Muscle layer of duodenum (tissue), 2 donors: ENCODE measurements around the gene LMO4.

Experiments used
- H3K27ac ChIP-seq: one replicate; pipeline ENCODE4 v1.7.0; 2013; ENCODE audit warnings: mild to moderate bottlenecking, low read length
- H3K27me3 ChIP-seq: one replicate; pipeline ENCODE4 v1.7.0; 2013; ENCODE audit warnings: low read depth, mild to moderate bottlenecking, control low read depth, low read length
- H3K36me3 ChIP-seq, 2 donors: one replicate each; pipeline ENCODE4 v1.7.0; 2013; ENCODE audit warnings: low read length in 2 of 2, control low read depth in 1 of 2, mild to moderate bottlenecking in 1 of 2; ENCODE audit not compliant: insufficient read depth in 2 of 2, control insufficient read depth in 1 of 2
- H3K4me1 ChIP-seq, 2 donors: one replicate each; pipeline ENCODE4 v1.7.0; 2013; ENCODE audit warnings: low read length in 2 of 2, mild to moderate bottlenecking in 2 of 2, control low read depth in 1 of 2, moderate library complexity in 1 of 2; ENCODE audit not compliant: insufficient read depth in 2 of 2, control insufficient read depth in 1 of 2
- H3K4me3 ChIP-seq, 2 donors: one replicate each; pipeline ENCODE4 v1.7.0; 2013; ENCODE audit warnings: low read length in 2 of 2, low read depth in 1 of 2, mild to moderate bottlenecking in 1 of 2
- H3K9me3 ChIP-seq, 2 donors: one replicate each; pipeline ENCODE4 v1.7.0; 2013; ENCODE audit warnings: low read length in 2 of 2, control low read depth in 1 of 2, mild to moderate bottlenecking in 1 of 2; ENCODE audit not compliant: control insufficient read depth in 1 of 2
- donor health status: healthy.

The LMO4 gene

DNA sequence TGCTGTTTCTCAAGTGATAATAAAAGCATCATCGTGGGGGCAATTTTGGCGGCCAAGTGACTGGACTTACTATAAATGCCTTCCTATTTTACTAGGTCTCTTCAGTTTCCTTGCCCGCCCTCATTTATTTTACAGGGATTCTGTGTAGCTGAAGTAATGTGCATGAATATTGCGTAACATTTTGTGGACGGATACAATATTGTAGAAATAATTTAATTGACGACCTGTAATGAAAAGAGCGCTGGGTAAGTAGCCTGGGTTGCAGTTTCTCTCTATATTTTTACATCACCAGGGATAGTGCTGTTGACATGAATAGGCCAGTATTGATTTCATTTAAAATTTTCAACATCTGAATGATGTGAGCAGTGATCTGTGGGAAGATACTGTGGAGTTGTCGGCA is 28.1 kb upstream of the LMO4 start:
- H3K27ac ChIP-seq = no peak overlapping the region
- H3K36me3 ChIP-seq = no peaks in the 10 kb centered on the region
- H3K9me3 ChIP-seq = no peaks in the 10 kb centered on the region
- no peaks in the 10 kb centered on the region for H3K27me3 ChIP-seq
- H3K4me1 ChIP-seq = no peaks in the 10 kb centered on the region
- H3K4me3 ChIP-seq = no peak overlapping the region

DNA sequence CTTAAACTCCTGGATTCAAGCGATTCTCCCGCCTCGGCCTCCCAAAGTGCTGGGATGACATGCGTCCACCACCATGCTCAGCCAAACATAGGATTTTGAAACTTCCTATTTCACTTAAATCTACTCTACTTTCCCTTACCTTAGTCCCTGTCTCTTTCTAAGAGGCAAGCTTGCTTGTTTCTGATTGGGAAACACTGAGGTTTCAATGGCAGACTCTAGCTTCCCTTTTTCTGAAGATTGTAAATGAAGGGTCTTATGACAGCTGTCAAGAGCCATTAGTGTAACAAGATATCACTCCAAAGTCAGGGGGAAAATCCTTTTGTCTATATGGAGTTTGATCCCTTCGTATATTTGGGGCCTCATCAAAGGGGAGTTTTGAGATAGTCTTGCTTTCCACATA is 23.5 kb upstream of the LMO4 start:
- no peaks in the 10 kb centered on the region for H3K4me1 ChIP-seq
- no peak overlapping the region for H3K4me3 ChIP-seq
- H3K36me3 ChIP-seq = no peaks in the 10 kb centered on the region
- no peaks in the 10 kb centered on the region for H3K9me3 ChIP-seq
- no peak overlapping the region for H3K27ac ChIP-seq
- H3K27me3 ChIP-seq = no peaks in the 10 kb centered on the region

DNA sequence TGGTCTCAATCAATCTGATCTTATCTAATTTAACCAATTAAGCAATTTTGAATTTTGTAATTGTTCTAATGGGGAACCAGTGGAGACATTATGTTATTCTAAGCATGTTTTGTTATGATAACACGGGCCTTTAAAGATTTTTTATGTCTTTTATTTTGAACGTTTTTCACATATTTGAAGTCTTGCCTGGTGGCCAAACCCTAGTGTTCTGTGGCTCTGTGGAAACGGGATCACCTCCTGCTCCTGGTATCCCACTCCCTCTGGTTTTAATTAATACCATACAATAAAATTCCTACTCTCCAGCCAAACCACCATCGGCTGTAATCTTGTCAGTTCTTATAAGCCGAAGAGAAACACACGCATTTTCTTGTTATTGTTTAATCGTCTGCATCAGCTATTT is 22.9 kb upstream of the LMO4 start:
- Histone ChIP-seq H3K27ac (no peak overlapping the region), H3K9me3 (no peaks in the 10 kb centered on the region), H3K4me1 (no peaks in the 10 kb centered on the region), H3K4me3 (no peak overlapping the region), H3K27me3 (no peaks in the 10 kb centered on the region), H3K36me3 (no peaks in the 10 kb centered on the region)

DNA sequence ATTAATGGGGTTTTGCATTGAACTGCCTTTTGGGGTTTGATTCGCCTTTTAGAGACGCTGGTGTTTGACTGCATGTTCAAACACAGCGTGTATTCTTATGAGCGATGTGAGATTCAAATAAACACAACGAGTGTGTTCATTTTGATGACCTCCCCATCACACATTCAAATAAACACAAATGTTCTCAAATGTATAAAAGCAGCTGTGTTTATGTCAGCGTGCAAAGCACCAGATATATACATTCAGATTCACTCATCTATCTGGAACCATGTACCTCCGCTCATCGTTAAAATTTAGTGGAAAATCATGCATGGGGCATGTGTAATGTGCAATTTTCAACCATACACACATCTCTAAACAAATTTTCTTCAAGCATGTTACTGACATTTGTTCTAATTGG is 21.4 kb upstream of the LMO4 start:
- no peaks in the 10 kb centered on the region for H3K9me3 ChIP-seq
- H3K4me1 ChIP-seq = no peaks in the 10 kb centered on the region
- no peaks in the 10 kb centered on the region for H3K36me3 ChIP-seq
- no peak overlapping the region for H3K27ac ChIP-seq
- no peak overlapping the region for H3K4me3 ChIP-seq
- no peaks in the 10 kb centered on the region for H3K27me3 ChIP-seq

DNA sequence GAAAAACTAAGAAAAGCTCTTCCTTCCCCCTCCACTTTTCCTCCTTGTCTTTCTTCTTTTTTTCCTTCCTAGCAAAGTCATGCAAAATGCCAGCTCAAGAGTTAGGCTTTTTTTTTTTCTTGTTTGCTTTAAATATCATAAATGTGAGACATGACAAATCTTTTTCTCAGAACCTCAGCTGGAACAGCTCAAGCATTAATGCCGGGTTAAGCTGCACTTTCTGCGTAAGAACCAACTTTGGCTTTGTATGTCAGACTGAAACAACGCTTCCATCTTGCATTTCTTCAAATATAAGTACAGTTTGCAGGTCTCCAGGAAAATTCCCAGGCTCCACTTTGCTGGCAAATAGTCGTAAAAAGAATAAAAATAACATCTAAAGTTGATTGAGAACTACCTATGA is 20.7 kb upstream of the LMO4 start:
- no peak overlapping the region for H3K27ac ChIP-seq
- H3K27me3 ChIP-seq = no peaks in the 10 kb centered on the region
- no peaks in the 10 kb centered on the region for H3K36me3 ChIP-seq
- no peak overlapping the region for H3K4me3 ChIP-seq
- H3K4me1 ChIP-seq = no peaks in the 10 kb centered on the region
- no peaks in the 10 kb centered on the region for H3K9me3 ChIP-seq

DNA sequence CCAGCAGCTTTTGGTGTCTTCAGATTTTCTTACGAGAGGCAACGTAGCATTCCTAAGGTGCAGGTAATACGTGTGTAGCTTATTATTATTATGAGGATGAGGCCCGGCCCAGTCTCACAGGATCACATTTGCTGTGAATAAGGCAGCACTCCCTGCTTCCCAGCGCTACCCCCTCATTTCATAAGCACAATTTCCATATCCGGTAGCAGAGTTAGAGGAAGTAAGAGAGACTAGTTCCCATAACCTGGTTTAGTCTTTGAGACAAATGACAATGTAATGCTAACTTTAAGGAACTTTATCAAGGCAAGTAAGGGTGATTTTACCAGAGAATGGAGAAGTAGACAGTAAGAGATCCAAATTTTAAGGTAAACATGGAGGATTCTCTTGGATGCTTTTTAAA is 14.6 kb upstream of the LMO4 start:
- no peaks in the 10 kb centered on the region for H3K27me3 ChIP-seq
- no peaks in the 10 kb centered on the region for H3K4me1 ChIP-seq
- H3K36me3 ChIP-seq = no peaks in the 10 kb centered on the region
- H3K9me3 ChIP-seq = no peaks in the 10 kb centered on the region
- H3K4me3 ChIP-seq = no peak overlapping the region
- H3K27ac ChIP-seq = no peak overlapping the region

DNA sequence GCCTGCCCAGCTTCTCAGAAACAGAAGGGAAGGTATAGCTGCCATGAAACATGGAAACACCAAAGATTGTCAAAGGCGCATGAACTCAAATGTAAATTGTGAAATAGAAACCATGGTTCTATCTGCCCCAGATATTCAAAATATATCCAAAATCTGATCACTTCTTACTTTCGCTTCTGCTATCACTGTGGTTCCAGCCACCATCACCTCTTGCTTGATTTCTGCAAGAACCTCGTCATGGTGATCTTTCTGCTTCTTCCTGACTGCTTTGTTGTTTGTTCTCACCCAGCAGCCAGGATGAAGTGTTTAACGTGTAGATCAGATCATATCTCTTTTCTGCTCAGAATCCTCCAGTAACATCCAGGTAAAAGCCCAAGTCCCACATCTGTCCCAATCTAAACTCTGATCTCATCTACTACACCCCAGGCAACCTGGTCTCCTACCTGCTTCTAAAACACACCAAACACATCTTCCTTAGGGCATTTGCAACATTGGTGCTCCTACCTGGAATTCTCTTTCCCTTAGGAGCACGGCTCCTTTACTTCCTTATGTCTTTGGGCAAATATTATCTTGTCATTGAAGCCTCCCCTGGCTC is 10.5 kb upstream of the LMO4 start:
- no peaks in the 10 kb centered on the region for H3K4me1 ChIP-seq
- H3K36me3 ChIP-seq = no peaks in the 10 kb centered on the region
- H3K27ac ChIP-seq = no peak overlapping the region
- H3K9me3 ChIP-seq = no peaks in the 10 kb centered on the region
- no peak overlapping the region for H3K4me3 ChIP-seq
- no peaks in the 10 kb centered on the region for H3K27me3 ChIP-seq

DNA sequence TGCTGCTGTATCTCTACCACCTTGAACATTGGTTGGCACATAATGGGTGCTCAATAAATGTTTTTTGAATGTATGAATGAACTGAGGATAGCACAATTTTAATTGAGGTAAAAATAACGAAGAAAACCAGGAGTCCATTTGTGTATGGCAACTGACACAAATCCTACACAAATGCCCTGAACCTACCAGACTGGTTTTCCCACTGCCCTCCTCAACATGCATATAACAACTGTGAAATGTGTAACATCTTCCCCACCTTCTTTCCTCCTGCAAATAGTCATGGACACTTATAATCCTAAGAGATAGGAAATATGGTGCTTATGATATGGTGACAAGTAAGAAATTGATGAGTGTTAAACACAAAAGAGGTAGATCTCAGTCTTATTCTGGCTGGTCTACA is 9.9 kb upstream of the LMO4 start:
- H3K27ac ChIP-seq = no peak overlapping the region
- no peaks in the 10 kb centered on the region for H3K27me3 ChIP-seq

DNA sequence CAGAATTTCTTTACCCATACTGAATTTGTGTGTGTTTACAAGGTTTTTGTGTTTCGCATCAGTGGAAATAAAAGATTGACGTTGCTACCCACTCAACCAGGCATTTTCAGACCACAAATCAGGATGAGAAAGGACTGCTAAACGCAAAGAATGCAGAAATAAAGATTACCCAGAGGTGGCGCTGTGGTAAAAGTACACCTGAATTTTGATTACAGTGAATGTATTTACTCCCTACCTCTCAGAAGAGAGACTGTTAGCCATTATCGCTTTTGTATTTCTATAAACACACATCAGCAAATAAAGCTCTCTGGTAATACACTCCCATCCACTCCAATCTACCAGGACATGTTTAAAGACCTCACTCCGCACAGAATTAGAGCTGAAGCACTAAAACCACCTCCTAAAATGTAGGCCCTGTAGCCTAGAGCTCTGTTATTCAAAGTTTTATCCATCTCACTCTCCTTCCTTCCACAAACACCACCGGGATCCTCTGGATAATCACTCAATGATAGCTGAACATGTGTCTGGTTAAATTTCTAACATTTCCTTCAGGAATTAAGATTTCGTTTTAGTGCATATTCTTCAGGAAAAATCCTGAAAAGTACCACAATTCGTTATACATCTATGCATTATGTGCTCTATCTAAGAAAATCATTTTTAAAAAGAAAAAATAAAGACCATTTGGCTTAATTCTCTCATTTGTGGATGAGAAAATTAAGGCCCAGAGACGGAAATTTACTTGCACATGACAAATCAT is 2.5 kb upstream of the LMO4 start:
- H3K9me3 ChIP-seq = no peaks in the 10 kb centered on the region
- peaks cover 0 to 5% of the 10 kb centered on the region in 2 donors for H3K4me1 ChIP-seq
- H3K36me3 ChIP-seq = peaks cover 0 to 6% of the 10 kb centered on the region in 2 donors
- H3K27me3 ChIP-seq = no peaks in the 10 kb centered on the region
- no peak overlapping the region for H3K27ac ChIP-seq
- no peak overlapping the region for H3K4me3 ChIP-seq

More for the DNA sequence above, 9.9 kb upstream of the LMO4 start:
- Histone ChIP-seq H3K9me3 (no peaks in the 10 kb centered on the region), H3K4me1 (no peaks in the 10 kb centered on the region), H3K4me3 (no peak overlapping the region), H3K36me3 (no peaks in the 10 kb centered on the region)

DNA sequence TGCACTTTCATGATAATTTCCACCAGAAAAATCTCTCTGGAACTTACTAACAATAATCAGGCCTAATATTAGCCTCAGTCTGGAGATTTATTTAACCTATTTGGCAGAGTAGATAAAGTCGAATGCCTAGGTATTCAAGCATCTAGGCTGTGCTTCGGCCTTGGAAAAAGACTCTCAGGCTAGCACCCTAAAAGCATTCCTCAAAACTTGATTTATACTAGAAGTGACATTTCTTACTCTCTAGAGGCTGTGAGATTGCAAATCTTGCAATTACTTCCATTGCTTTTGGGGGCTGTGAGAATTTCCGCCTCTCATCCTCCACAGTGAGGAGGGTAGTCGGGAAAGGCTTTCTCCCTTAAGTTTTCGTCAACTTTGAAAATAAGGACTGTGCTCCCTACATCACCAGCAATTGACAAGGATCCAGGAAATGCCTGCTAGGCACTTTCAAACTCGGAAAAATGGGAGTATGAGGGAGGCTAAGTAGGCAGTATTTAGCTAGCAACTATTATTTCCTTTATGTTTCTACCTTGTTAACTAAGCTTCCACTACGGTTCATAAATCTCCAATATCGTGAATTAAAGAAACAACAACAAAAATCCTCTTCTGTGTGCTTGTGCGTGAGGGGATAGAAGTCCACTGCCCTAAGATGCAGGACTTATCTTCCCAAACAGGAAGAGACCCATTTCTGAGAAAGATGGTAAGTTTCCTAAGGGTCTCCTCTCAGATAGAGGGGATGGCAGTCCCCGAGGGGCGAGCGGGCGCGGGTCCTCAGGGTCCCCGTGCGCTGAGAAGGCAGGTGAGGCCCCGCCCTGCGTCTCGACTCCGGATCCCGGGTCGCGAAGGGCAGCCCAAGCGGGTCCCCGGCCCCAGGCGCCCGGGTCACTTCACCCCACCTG is 1.1 kb upstream of the LMO4 start:
- Histone ChIP-seq H3K27ac (peak overlapping the region; percentile 89), H3K9me3 (no peaks in the 10 kb centered on the region), H3K36me3 (peaks cover 0 to 6% of the 10 kb centered on the region in 2 donors), H3K4me1 (peaks cover 6 to 11% of the 10 kb centered on the region in 2 donors), H3K4me3 (peak overlapping the region; percentile 64 to 79), H3K27me3 (no peaks in the 10 kb centered on the region)

DNA sequence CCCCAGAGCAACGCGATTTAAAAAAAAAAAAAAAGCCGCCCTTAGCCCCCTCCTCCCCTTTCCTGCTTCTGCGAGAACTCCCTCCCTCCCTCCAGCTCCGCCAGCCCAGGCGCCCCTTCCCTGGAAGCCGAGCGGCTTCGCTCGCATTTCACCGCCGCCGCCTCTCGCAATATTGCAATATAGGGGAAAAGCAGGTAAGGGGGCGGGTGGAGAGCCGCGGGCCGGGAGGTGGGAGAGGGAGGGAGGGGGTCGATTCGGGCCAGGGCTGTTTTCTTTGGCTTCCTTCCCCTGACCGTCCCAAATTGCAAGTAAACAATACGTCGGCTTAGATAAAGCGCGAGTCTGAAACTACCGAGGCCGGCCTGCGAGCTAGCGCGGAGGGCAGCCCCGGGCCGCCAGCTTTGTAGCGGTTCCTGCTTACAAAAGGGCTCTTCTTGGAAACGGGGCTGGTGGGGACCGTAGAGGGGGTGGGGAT is 408 bp downstream of the LMO4 start:
- no peaks in the 10 kb centered on the region for H3K9me3 ChIP-seq
- H3K27me3 ChIP-seq = no peaks in the 10 kb centered on the region
- peak overlapping the region; percentile 81 to 90 for H3K4me3 ChIP-seq
- H3K36me3 ChIP-seq = peaks cover 0 to 6% of the 10 kb centered on the region in 2 donors
- peak overlapping the region; percentile 90 for H3K27ac ChIP-seq
- peaks cover 18 to 24% of the 10 kb centered on the region in 2 donors for H3K4me1 ChIP-seq
